LHCN-M2 (cell line): Measurements from ENCODE around the gene EIF4B. TPM values are rescaled to one million over a fixed set of nuclear protein-coding genes. Genes with fewer than 3 reads are reported as not detected.
A peak's percentile ranks its signal among the peaks of the same experiment; 100 is the strongest.

Experiments
- DNase-seq: peaks from one replicate; pipeline ENCODE4 v3.0.0-alpha.2; 2012; ENCODE audit warnings: low read depth
- total RNA-seq: library from RNA; depleted of rRNA; stranded (reverse); fragments of >200 nt; gene quantifications from 2 replicates; pipeline ENCODE4 v1.2.3, GENCODE V29; 2014

The EIF4B gene
- total RNA-seq, 1 experiment from 2014 or later, result 479 TPM

- DNase-seq, result no peak
These were observed 50.6 kb downstream of the EIF4B start for GRCh38 chr12:53056901-53057300.

DNA sequence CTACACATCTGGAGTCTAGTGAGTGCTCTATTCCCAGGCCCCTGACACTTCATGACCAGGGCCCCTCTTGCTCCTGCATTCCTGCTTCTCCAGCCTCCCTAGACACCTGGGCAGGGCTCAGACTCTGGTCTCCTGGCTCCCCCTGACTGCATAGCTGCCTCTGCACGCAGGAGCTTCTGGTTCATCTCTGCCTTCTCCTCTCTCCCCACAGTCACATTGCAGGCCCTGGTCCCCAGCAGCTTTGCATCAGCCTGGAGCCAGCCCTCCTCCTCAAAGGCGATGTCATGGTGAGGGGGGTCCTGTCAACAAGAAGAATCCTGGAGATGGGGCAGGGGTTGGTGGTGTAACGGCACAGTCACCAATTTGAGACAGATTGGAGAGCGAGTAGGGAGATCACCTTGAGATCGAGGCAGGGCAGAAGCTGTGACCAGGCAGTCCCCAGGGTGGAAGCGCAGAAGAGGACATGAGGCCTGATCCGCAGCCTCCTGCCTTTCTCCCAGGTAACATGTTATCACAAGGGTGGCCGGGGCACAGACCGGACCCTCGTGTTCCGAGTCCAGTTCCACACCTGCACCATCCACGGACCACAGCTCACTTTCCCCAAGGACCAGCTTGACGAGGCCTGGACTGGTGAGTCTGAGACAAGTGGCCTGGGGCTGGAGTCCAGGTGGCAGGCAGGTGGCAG, 51.7 kb downstream of the EIF4B start:
- no peak for DNase-seq

DNA sequence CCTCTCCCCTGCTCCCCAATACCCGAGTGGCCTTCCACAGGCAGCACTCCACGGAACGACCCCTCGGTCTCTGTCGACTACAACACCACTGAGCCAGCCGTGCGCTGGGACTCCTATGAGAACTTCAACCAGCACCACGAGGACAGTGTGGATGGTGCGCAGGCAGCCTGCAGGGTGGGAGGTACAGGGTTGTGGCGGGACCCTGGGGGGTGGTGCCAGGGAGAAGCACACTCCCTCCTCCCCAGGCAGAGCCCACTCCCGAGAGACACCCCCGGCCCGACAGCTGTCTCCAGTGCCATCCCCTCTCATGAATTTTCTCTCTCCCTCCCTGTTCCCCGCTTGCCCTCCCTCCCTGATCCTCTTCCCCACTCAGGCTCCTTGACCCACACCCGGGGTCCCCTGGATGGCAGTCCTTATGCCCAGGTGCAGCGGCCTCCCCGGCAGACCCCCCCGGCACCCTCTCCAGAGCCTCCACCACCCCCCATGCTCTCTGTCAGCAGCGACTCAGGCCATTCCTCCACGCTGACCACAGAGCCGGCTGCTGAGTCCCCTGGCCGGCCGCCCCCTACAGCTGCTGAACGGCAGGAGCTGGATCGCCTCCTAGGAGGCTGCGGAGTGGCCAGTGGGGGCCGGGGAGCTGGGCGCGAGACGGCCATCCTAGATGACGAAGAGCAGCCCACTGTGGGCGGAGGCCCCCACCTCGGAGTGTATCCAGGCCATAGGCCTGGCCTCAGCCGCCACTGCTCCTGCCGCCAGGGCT, 52.6 kb downstream of the EIF4B start:
- no peak for DNase-seq

- DNase-seq, result no peak
These were observed 53.3 kb downstream of the EIF4B start for GRCh38 chr12:53059434-53060063.

- DNase-seq, result no peak
These were observed 53.9 kb downstream of the EIF4B start for GRCh38 chr12:53060064-53060720.

DNA sequence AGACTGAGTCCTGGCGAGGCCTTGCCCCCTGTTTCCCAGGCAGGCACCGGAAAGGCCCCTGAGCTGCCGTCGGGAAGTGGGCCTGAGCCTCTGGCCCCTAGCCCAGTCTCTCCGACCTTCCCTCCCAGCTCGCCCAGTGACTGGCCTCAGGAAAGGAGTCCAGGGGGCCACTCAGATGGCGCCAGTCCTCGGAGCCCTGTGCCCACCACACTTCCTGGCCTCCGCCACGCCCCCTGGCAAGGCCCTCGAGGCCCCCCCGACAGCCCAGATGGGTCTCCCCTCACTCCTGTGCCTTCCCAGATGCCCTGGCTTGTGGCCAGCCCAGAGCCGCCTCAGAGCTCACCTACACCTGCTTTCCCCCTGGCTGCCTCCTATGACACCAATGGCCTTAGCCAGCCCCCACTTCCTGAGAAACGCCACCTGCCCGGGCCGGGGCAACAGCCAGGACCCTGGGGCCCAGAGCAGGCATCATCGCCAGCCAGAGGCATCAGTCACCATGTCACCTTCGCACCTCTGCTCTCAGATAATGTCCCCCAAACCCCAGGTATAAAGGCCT, 54.5 kb downstream of the EIF4B start:
- no peak for DNase-seq

- peak; percentile 50 for DNase-seq
These were observed 55.3 kb downstream of the EIF4B start for GRCh38 chr12:53061404-53062010.

DNA sequence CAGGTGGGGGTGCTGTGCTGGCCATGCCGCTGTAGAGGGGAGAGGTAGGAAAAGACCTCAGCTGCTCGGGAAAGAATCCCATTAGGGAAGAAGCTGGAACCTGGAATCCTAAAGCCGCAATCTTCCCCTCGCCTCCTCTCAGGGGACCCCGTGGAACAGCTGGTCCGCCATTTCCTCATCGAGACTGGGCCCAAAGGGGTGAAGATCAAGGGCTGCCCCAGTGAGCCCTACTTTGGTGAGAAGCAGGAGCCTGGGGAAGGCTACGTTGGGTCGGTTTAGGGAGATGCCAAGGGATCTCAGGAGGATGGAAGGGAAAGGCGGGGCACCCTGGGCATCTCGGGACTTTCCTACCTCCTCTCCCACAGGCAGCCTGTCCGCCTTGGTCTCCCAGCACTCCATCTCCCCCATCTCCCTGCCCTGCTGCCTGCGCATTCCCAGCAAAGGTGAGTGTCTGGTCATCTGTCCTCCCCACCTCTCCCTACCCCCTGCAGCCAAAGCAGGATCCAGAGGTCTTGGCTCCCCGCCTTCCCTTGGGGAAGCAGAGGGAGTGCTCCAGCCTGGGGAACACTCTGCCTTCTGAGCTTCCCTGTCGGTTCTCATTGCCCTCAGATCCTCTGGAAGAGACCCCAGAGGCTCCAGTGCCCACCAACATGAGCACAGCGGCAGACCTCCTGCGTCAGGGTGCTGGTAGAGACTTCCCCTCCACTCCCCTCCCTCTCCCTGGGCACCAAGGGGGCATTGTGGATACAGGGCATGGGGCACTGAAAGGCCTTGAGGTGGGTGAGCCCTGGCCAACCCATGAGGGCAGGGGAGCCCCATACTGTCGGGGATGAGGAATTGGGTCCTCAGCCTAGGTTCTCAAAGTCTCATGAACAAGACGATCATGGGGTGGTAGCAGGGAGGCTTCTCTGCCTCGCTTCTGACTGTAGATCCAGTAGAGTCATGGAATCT, 56.0 kb downstream of the EIF4B start:
- DNase-seq, result no peak

- DNase-seq, result peak; percentile 46
These were observed 56.9 kb downstream of the EIF4B start for GRCh38 chr12:53062977-53063707.

DNA sequence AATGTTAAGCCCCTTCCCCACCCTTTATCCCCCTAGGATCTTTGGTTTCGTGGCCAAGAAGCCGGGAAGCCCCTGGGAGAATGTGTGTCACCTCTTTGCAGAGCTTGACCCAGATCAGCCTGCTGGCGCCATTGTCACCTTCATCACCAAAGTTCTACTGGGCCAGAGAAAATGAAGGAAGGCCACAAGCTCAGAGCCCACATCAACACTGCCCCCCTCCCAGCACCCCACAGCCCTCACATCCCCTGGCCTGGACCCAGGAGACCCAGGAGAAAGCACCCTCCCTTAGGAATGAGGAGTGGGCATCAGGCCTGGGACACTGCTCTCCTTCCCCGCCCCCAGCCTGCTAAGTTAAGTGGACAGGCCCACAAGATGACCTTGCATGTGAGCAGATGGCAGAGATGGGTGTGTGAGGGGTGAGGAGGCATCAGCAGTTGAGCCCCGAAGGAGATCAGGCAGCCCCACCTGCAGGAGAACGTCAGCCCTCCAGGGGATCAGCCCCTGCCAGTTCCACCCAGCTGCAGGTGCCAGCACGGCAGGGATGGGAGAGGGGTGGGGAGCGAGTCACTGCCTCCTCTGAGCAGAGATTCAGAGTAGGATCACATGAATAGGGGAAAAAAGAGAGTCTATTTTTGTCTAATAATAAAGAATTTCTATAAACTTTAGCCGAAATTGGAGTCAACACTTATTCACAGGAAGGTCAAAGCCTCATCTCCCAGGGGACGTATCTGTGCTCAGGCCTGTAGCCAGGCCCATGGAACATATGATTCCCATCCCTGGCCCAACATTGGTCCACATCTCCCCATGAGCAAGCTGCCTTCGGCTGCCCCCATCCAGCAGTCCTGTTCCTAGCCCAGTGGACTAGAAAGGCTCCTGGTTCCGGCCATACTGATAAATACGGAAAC, 57.7 kb downstream of the EIF4B start:
- peak; percentile 92 for DNase-seq

DNA sequence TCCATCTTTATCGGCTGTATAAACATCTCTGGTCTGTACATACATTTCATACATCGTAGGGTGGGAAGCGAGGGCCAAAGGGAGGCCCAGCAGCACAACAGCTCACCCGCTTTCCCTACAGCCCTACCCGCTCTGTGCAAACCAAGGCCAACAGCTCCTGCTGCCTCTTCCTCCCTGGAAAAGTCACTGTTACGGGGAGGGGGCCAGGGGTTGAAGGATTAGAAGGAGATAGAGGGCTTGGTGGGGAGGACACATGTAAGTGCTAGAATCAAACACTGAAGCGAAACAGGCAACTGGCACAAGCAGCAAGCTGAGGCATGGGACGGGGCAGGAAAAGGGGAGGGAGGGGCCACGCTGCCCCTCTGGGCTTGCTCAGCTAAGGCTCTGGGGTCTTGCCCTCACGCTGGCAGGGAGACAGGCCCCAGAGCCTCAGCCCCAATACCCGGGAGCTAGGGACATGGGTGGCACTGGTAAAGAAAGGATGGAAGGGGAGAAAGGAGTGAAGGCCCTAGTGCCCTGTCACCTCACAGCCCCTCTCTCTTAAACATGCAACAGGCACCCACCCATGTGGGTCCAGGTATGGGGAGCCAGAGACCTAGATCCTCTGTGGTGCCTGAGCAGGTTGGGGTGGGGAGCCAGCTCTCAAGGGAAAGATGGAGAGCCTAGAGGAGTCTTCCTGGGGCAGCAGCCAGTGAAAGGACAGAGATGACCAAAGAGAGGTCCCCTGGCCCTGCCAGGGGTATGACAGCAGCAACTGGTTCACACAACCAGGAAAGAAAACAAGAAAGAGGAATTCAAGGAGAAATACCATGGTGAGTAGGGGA, 58.6 kb downstream of the EIF4B start:
- no peak for DNase-seq

- DNase-seq, result no peak
These were observed 59.2 kb downstream of the EIF4B start for GRCh38 chr12:53065470-53065869.

DNA sequence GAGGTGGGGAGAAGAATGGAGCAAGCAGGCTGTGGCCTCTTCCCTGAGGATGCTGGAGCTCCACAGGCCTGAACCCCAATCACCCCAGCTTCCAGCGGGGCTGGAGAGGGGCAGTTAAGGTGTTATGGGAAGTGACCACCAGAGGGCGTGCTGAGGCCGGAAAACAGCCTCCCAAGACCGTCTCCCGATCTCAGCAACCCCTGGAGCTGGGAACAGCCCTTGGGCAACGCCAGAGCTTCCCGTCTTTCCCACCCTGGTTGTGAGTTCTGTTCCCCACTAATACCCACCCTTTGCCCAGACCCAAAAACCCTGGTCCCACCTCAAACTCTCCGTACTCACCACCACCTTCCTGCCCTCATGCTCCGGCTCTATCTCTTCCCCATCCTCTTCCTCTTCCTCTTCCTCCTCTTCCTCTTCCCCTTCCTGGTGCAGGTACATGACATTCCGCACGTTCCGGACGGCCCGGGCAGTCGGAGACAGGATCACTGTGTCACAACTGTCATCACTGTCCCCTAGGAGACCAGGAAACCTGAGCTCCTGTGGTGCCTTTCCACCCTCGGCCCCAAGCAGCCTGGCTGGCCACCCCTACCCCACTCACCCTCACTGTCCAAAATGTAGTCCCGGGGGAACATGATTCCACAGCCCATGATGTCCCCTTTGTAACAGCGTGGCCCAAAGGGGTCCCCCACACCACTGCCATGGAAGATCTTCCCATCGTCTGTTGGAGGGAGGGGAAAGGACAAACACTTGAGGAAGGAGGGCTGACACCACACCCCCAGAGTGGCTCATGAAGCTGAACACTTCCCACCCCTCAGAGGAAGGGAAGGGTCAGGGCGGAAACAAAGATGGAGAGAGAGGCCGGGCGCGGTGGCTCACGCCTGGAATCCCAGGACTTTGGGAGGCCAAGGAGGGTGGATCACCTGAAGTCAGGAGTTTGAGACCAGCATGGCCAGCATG, 60.0 kb downstream of the EIF4B start:
- DNase-seq, result peak; percentile 74

- no peak for DNase-seq
These were observed 61.1 kb downstream of the EIF4B start for GRCh38 chr12:53067074-53067992.
